GM21825 (cell line): ENCODE results near the gene HLA-DQA1.
A peak's percentile ranks its signal among the peaks of the same experiment; 100 is the strongest.
"Not testable (repeated sequence)": the region's sequence is repeated elsewhere in the genome, so short reads cannot be mapped to it uniquely, and the experiment has no call there.

ENCODE experiments used
- ATAC-seq: cut with Tn5 transposase; IDR thresholded peaks from one replicate; pipeline ENCODE4 v1.9.1; 2021; ENCODE audit warnings: mild to moderate bottlenecking, moderate library complexity; ENCODE audit not compliant: unreplicated experiment

The HLA-DQA1 gene

DNA sequence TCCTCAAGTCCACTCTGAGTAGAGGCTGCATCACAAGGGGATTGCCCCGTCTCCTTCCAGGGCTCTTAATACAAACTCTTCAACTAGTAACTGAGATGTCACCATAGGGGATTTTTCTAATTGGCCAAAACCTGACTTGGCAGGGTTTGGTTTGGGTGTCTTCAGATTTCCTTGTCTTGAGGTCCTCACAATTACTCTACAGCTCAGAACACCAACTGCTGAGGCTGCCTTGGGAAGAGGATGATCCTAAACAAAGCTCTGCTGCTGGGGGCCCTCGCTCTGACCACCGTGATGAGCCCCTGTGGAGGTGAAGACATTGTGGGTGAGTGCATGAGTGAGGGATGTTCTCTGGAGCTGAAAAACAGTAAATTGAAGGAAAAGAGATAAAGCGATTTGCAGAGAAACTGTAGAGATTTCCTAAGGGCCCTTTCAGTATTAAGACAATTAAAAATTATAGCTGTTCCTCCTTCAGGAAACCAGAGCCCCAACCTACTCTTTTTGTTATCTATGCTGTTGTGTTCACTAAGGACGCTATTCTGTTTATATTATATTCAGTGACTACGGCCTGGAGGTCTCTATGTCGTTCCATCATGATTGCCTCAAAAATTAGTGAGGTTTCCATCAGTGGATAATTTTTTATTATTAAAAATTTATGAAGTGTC, at the start of gene HLA-DQA1:
TSS of gene HLA-DQA1 (plus strand) at position 188 of the 662 bp plus-strand sequence. CDS start at position 241, 53 bp downstream.
- ATAC-seq: peak; percentile 67

- ATAC-seq: no peak
Measured at GRCh38 chr6:32588156-32588555, 49.0 kb upstream of the HLA-DQA1 start.

DNA sequence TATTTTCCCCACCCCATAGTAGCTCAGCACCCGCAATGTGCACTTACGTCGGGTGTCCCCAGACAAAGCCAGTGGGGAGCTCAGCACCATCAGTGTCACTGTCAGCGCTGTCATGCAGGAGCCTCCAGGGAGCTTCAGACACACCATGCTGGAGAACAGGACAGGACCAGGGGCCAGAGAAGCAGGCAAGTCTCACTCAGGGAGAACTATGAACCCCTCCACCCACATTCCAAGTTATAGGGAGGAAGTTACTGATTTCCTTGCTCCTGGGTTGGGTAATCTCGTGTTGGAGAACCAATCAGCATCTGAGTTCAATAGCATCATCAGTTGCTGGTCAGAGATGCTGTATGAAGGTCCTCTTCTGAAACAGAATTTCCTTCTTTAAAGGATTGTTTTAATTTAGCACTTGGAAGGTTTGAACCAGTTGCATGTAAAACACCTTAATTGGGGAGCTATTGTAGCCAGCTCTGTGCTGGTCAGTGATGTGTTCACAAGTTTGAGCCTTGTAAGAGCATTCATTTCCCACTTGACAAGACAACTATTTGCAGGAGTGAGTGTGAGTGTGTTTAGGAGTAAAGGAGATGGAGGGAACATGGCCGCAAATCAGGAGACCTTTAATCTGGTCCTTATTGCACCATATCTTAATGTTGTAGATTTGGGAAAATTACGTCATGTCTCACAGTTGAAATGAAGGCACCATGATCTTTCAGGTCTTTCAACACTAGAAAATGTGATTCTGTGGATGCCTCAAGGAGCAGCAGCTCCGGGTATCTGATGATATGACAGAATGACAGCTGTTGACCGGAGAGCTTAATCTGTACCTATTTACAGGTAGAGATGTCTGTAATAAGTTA, 47.4 kb upstream of the HLA-DQA1 start, which contains the start of gene HLA-DRB1:
TSS of gene HLA-DRB1 (minus strand) at position 253 of the 854 bp plus-strand sequence. CDS start at position 147, 106 bp downstream.
- peak; percentile 90 for ATAC-seq

DNA sequence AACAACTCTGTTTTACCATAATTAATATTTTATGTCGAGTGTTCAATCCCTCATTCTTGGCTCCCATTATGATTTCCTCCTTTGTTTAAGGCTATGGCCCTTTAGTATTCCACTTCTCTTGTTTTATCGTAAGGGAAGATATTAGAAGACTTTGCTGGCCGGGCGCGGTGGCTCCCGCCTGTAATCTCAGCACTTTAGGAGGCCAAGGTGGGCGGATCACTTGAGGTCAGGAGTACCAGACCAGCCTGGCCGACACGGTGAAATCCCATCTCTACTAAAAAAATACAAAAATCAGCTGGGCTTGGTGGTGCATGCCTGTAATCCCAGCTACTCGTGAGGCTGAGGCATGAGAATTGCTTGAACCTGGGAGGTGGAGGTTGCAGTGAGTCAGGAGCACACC, 46.5 kb upstream of the HLA-DQA1 start:
- ATAC-seq: not testable (repeated sequence)

DNA sequence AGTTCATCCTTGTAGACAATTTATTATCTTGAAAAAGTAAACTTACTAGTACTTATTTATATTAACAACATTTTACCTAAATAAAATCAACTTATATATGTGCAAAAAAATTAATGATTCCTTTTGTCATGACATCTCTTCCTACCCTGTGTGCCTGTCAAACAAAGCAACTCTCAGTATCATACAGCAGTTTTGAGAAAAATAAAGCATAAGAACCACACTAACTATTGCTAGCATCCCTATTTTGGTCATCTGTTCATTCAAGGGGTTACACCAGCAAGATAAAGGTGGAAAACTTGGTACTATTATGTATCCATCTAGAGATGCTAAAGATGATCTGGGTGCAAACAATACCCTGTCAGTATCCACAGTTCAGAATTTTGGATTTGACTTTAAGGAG, 40.2 kb upstream of the HLA-DQA1 start:
- ATAC-seq: no peak

DNA sequence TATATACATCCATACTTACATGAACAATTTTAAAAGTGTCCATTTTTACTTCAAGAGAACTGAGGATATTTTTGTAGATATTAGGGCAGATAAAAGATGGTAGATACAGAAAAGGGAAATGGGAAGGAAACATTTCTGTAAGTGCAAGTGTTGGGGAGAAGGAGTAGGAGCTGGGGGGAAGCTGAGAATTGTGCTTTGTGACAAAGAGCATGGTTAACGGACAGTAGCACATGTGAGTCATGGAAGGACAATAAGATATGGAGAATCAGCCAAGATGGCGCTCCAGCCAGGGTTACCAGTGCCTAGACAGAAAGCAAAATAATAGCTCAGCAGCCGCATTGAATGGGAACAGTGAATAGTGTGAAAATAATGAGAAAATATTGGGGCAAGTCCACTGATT, 34.8 kb upstream of the HLA-DQA1 start:
- ATAC-seq: no peak

DNA sequence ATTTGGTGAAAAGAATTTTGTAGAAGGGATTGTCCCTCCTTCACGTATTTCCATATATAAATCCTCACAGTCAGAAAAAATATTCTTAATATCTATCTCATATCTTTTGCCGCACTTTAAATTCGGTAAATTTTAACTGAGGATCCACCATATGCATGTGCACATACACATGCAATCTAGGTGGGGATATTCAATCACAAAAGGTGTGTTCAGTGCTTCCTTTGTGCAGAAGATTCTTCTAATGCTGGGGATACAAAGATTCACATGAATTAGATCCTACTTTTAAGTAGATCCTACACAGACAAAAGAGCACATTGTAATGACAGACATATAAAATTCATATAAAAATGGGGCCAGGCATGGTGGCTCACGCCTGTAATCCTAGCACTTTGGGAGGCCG, 34.0 kb upstream of the HLA-DQA1 start:
- no peak for ATAC-seq

DNA sequence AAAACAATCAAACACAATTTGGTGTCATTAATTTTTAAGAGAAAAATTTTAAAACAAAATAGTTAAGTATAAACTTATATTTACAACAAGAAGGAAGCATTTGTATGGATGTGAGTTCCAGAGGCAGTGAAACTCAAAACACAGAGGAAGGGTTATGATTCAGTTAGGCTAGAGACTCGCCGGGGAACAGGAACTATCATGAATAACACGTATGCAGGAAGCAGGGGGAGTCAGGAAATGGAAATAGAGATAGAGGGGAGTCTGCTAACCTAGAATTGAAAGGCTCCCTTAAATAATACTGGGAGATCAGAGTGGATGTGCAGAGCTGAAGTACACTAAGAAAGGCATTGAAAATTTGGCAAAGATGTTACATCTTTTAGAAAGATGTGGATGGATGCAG, 33.3 kb upstream of the HLA-DQA1 start:
- ATAC-seq: no peak

DNA sequence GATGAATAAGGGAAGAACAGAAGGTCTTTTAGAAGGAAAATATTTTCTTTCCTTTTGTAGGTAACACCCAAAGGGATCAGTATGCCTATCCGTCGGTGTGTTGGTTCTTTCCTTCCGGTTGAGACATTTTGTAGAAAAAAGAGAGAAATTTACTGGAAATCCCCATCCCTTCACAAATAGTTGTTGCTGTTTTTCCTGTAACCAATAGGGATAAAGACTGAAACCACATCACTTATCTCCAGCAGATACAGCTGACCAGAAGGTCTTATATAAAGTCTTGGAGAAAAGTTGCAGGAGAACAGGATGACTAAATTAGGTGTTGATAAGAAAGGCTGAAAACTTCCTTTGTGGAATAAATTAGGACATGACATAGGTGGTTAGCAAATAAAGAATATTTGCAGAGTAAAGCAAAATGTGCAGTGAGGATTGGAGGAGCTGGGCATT, 32.8 kb upstream of the HLA-DQA1 start:
- no peak for ATAC-seq

- no peak for ATAC-seq
Measured at GRCh38 chr6:32607263-32607987, 29.8 kb upstream of the HLA-DQA1 start.

GRCh38 chr6:32607988-32608298, 29.3 kb upstream of the HLA-DQA1 start:
- no peak for ATAC-seq

DNA sequence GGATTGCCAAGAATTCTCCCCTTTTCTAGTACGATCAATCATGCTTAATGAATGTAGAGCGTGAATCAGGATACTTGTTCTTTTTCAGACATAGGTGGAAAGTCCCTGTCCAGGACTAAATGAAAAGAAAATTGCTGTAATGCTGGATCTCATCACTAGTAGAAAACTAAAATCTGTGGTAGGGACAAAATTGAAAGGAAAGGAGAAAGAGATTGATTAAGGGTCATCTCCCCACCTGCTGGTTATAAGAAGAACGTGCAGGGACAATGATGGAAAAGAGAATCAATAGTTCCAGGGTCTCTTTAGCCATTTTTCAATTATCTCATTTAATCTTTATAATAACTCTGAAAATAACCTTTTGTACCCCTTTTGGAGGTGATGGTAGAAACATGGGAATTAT, 28.8 kb upstream of the HLA-DQA1 start:
- ATAC-seq: no peak

DNA sequence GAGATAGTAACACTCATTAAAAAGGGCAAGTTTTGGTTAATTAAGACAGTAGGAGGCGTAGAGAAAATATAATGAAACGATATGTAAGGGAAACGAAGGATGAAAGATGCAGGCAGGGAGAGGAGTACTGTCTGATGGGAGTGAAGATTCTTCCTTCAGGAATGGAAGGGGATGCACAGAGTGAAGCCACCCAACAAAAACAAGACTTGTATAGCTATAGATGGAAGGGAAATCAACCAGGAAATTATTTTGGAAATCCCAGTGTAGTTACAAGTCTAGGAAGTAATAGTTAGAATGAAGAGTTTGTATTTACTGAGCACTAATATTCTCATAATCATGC, 27.8 kb upstream of the HLA-DQA1 start:
- no peak for ATAC-seq

- peak; percentile 76 for ATAC-seq
Measured at GRCh38 chr6:32609731-32610640, 27.2 kb upstream of the HLA-DQA1 start.

- ATAC-seq: no peak
Measured at GRCh38 chr6:32610682-32611296, 26.4 kb upstream of the HLA-DQA1 start.

GRCh38 chr6:32613475-32613874, 23.7 kb upstream of the HLA-DQA1 start:
- no peak for ATAC-seq

DNA sequence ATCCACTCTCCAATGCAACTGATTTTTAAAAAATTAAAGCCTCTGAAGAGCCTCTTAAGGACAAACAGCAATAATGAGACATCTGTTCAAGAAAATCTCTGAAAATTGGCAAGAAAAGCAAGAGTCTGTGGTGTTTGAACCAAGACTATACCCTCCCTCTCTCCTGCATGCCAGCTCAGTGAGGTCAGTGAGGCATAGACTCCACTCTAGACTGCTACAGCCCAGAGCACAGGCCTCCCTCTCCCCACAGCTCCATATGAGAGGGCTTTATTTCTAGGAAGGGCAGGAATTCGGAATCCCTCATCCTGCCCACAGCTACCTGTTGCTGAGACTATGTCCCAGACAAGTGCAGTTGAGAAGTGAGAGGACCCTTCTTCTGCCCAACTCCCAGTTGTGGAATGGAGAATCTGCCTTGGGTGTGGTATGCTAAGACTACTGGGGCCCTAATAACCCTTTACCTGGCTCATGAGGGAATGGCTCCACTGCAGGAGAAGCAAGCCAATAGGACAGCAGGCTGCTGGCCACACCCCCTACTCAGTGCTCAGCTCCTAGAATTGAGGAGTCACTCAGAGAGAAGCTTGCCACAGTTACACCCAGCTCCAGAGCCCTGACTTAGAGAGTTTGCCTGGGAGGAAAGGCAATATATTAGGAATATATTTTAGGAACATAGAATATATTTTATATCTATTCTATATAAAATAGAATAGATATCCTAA, 22.7 kb upstream of the HLA-DQA1 start:
- ATAC-seq: no peak

DNA sequence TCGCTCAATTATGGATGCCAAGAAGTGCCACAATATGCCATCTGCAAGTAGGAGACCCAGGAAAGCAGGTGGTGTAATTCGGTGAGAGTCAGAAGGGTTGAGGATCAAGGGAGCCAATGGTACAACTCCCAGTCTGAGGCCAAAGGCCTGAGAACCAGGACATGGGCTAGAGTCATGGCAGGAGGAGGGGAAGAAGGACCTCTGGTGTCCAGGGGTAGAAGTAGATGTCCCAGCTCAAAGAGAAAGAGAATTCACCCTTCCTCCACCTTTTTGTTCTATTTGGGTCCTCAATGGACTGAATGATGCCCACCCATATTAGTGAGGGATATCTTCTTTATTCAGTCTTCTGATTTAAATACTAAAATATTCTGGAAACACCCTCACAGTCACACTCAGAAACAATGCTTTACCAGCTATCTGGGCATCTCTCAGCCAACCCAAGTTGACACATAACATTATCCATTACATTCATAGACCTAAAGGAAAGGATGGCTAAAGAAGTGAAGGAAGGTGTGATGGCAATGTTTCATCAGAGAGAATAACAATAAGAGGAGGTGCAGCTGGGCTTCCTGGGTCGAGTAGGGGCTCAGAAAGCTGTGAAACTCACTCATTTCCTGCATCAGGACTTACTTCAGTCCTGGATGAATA, 21.2 kb upstream of the HLA-DQA1 start:
- ATAC-seq: no peak

- no peak for ATAC-seq
Measured at GRCh38 chr6:32617751-32618150, 19.5 kb upstream of the HLA-DQA1 start.
